Fibroblast of peridontal ligament (primary cell): Measurements from ENCODE around the gene RESP18.
A peak's percentile ranks its signal among the peaks of the same experiment; 100 is the strongest.
"Not testable (repeated sequence)": the region's sequence is repeated elsewhere in the genome, so short reads cannot be mapped to it uniquely, and the experiment has no call there.

Experiments used
- DNase-seq: peaks from one replicate; pipeline ENCODE4 v3.0.0-alpha.2; 2010; ENCODE audit errors: extremely low read depth

Gene RESP18

GRCh38 chr2:219292616-219293015, 39.9 kb downstream of the RESP18 start:
- no peak for DNase-seq

- DNase-seq, result no peak
These were observed 40.5 kb downstream of the RESP18 start for GRCh38 chr2:219291910-219292490.

- no peak for DNase-seq
These were observed 41.1 kb downstream of the RESP18 start for GRCh38 chr2:219291394-219291793.

GRCh38 chr2:219290381-219291171, 42.0 kb downstream of the RESP18 start:
- no peak for DNase-seq

- DNase-seq, result peak; percentile 91
These were observed 42.8 kb downstream of the RESP18 start for GRCh38 chr2:219289537-219290361.

- no peak for DNase-seq
These were observed 43.4 kb downstream of the RESP18 start for GRCh38 chr2:219289195-219289536.

- DNase-seq, result no peak
These were observed 44.8 kb downstream of the RESP18 start for GRCh38 chr2:219287580-219288265.

GRCh38 chr2:219287116-219287440, 45.5 kb downstream of the RESP18 start:
- DNase-seq, result not testable (repeated sequence)

- DNase-seq, result peak; percentile 28
These were observed 46.0 kb downstream of the RESP18 start for GRCh38 chr2:219286436-219287115.

GRCh38 chr2:219285894-219286425, 46.6 kb downstream of the RESP18 start:
- DNase-seq, result peak; percentile 58

- DNase-seq, result no peak
These were observed 47.2 kb downstream of the RESP18 start for GRCh38 chr2:219285373-219285735.

- DNase-seq, result no peak
These were observed 47.8 kb downstream of the RESP18 start for GRCh38 chr2:219284501-219285372.

GRCh38 chr2:219282943-219283581, 49.5 kb downstream of the RESP18 start:
- DNase-seq, result no peak

GRCh38 chr2:219282375-219282774, 50.2 kb downstream of the RESP18 start:
- no peak for DNase-seq

GRCh38 chr2:219281588-219281987, 51.0 kb downstream of the RESP18 start:
- DNase-seq, result no peak

GRCh38 chr2:219280651-219281050, 51.9 kb downstream of the RESP18 start:
- no peak for DNase-seq

- no peak for DNase-seq
These were observed 52.5 kb downstream of the RESP18 start for GRCh38 chr2:219279916-219280516.

- peak; percentile 98 for DNase-seq
These were observed 53.2 kb downstream of the RESP18 start, which contains the start of gene DNAJB2 for GRCh38 chr2:219279151-219279915. Gene DNAJB2, plus strand, starts transcription at chr2:219279366. Its CDS starts 468 bp downstream, at chr2:219279834.
